ENCODE results near the gene TBC1D22A. TPM values are rescaled to one million over a fixed set of nuclear protein-coding genes. Genes with fewer than 3 reads are reported as not detected.

The TBC1D22A gene
- total and polyA plus RNA-seq, 10 of the 15 experiments (the other 5 are each of a cell fraction or from before 2014, with no cell fraction given), result 0.63 to 44.7 (median 27.4) TPM

DNA sequence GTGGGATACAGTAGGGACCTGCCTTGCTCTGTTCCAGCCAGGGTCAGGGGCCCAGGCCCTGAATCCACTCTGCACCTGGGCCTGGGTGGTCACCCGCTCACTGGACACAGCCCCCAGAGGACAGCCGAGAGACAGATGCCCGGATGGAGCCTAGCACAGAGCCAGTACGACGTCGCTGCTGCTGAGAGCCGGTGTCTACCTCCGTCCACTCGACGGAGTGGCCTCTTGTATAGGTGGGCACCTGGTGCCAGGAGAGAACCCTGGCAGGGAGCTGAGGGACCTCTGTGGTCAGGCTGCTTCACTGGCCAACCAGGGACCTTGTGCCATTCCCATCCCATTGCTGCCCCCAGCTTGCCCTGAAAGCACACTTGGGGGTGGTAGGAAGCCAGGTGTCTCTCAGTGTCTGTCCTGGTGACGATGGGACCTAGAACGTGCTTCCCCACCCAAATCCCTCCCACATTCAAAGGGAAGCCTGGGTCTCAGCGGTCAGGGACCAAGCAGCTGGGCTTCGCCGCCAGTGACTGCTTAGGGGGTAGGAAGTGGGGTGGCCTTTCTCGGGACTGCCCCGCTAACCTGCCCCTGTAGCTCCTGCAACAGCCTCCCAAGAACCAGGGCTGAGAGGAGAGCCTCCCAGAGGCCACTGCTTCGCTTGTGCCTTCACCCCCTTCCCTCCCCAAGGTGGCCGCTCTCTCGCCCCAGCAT, 14.1 kb upstream of the TBC1D22A start:
- Histone ChIP-seq H3K9me3 (replicated peaks; ENCODE audit: control insufficient read depth, insufficient read depth, low read length) (no peaks in the 10 kb centered on the region), H3K27me3 (replicated peaks in 1 of 2; ENCODE audit: control insufficient read depth in 2 of 2, insufficient read depth in 2 of 2, low read length in 1 of 2) (no peaks in the 10 kb centered on the region), H3K4me2 (ENCODE audit: control insufficient read depth, insufficient read depth) (no peak overlapping the region), H4K20me1 (ENCODE audit: control insufficient read depth, insufficient read depth) (no peaks in the 10 kb centered on the region), H3K36me3 (ENCODE audit: control insufficient read depth in 2 of 2, insufficient read depth in 2 of 2, low read length in 1 of 2) (no peaks in the 10 kb centered on the region), H3K79me2 (ENCODE audit: control insufficient read depth, insufficient read depth, low read length) (no peaks in the 10 kb centered on the region), H3K4me1 (ENCODE audit: control insufficient read depth, insufficient read depth, low read length) (peaks cover 9% of the 10 kb centered on the region), H3K27ac (ENCODE audit: control insufficient read depth, insufficient read depth) (no peak overlapping the region), H3K4me3 (no peak overlapping the region), H3K9ac (ENCODE audit: control insufficient read depth, insufficient read depth, low read length) (no peak overlapping the region), H2AFZ (ENCODE audit: control insufficient read depth, low read depth, low read length) (no peak overlapping the region)
- no TSS peak for BruUV-seq (replicated peaks)
- TF ChIP-seq NFIC (IDR thresholded peaks at IDR 0.05; ENCODE audit: low read depth, low read length) (no peak), PAX8 (IDR thresholded peaks at IDR 0.05) (no peak), IKZF2 (IDR thresholded peaks at IDR 0.05) (no peak), NR2C1 (IDR thresholded peaks at IDR 0.05) (no peak), TCF7 (IDR thresholded peaks at IDR 0.05; ENCODE audit: borderline replicate concordance) (no peak), TCF3 (IDR thresholded peaks at IDR 0.05; ENCODE audit: borderline replicate concordance, insufficient read depth, low read depth, low read length) (no peak), POLR2AphosphoS5 (IDR thresholded peaks at IDR 0.05; ENCODE audit: low read length) (no peak), FOXK2 (IDR thresholded peaks at IDR 0.05) (no peak), KAT2A (conservative IDR thresholded peaks at IDR 0.05; ENCODE audit: control insufficient read depth, low read depth, low read length) (no peak)
- TF ChIP-seq, protein P1, sequence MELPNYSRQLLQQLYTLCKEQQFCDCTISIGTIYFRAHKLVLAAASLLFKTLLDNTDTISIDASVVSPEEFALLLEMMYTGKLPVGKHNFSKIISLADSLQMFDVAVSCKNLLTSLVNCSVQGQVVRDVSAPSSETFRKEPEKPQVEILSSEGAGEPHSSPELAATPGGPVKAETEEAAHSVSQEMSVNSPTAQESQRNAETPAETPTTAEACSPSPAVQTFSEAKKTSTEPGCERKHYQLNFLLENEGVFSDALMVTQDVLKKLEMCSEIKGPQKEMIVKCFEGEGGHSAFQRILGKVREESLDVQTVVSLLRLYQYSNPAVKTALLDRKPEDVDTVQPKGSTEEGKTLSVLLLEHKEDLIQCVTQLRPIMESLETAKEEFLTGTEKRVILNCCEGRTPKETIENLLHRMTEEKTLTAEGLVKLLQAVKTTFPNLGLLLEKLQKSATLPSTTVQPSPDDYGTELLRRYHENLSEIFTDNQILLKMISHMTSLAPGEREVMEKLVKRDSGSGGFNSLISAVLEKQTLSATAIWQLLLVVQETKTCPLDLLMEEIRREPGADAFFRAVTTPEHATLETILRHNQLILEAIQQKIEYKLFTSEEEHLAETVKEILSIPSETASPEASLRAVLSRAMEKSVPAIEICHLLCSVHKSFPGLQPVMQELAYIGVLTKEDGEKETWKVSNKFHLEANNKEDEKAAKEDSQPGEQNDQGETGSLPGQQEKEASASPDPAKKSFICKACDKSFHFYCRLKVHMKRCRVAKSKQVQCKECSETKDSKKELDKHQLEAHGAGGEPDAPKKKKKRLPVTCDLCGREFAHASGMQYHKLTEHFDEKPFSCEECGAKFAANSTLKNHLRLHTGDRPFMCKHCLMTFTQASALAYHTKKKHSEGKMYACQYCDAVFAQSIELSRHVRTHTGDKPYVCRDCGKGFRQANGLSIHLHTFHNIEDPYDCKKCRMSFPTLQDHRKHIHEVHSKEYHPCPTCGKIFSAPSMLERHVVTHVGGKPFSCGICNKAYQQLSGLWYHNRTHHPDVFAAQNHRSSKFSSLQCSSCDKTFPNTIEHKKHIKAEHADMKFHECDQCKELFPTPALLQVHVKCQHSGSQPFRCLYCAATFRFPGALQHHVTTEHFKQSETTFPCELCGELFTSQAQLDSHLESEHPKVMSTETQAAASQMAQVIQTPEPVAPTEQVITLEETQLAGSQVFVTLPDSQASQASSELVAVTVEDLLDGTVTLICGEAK (IDR thresholded peaks at IDR 0.05; ENCODE audit: borderline replicate concordance), result no peak
- TF ChIP-seq, protein P2, sequence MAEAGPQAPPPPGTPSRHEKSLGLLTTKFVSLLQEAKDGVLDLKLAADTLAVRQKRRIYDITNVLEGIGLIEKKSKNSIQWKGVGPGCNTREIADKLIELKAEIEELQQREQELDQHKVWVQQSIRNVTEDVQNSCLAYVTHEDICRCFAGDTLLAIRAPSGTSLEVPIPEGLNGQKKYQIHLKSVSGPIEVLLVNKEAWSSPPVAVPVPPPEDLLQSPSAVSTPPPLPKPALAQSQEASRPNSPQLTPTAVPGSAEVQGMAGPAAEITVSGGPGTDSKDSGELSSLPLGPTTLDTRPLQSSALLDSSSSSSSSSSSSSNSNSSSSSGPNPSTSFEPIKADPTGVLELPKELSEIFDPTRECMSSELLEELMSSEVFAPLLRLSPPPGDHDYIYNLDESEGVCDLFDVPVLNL (IDR thresholded peaks at IDR 0.05; ENCODE audit: low read depth, low read length), result no peak
- TF ChIP-seq, protein P3, sequence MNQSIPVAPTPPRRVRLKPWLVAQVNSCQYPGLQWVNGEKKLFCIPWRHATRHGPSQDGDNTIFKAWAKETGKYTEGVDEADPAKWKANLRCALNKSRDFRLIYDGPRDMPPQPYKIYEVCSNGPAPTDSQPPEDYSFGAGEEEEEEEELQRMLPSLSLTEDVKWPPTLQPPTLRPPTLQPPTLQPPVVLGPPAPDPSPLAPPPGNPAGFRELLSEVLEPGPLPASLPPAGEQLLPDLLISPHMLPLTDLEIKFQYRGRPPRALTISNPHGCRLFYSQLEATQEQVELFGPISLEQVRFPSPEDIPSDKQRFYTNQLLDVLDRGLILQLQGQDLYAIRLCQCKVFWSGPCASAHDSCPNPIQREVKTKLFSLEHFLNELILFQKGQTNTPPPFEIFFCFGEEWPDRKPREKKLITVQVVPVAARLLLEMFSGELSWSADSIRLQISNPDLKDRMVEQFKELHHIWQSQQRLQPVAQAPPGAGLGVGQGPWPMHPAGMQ (IDR thresholded peaks at IDR 0.05; ENCODE audit: borderline replicate concordance), result no peak
- ATAC-seq (no peak), DNase-seq (ENCODE audit: low read depth, low spot score) (no peak), FAIRE-seq (no peak)
- intact Hi-C loops (cut with micrococcal nuclease; ENCODE audit: unreplicated experiment), result no loop called here
- 74% methylated on average over 20 of the region's 20 CpGs for WGBS (ENCODE audit: insufficient coverage, insufficient replicate concordance, low lambda C conversion rate, missing lambda C conversion rate)
- ChIA-PET RAD21 (ENCODE audit: unreplicated experiment) (interaction anchor here (0.8 kb wide), 1 partner anchor 17 kb away, joined by 3 read pairs; no protein-coding TSS in a partner anchor), SMC1A (ENCODE audit: uncharacterized antibody, unreplicated experiment) (no interaction called here), CTCF (interaction anchor here (1.7 to 2.3 kb wide), 2 partner anchors 10 kb away, joined by 5 to 7 read pairs; no protein-coding TSS in a partner anchor), POLR2A (interaction anchor here (0.6 to 1.0 kb wide), 2 partner anchors 12 to 16 kb away, joined by 3 read pairs; no protein-coding TSS in a partner anchor)
- in situ Hi-C loops (cut with MboI), result no loop called here

Data from GM12878 (cell line).